GM12873 (cell line): ENCODE data around the gene GM2A.

Experiments used
- TF ChIP-seq, protein P1 (sequence below): IDR thresholded peaks from 2 replicates; pipeline ENCODE4 v1.5.1; 2012; ENCODE audit warnings: low read depth, mild to moderate bottlenecking, moderate library complexity, low read length, control low read depth; ENCODE audit not compliant: insufficient read depth; ENCODE audit errors: missing control alignments

Gene GM2A

DNA sequence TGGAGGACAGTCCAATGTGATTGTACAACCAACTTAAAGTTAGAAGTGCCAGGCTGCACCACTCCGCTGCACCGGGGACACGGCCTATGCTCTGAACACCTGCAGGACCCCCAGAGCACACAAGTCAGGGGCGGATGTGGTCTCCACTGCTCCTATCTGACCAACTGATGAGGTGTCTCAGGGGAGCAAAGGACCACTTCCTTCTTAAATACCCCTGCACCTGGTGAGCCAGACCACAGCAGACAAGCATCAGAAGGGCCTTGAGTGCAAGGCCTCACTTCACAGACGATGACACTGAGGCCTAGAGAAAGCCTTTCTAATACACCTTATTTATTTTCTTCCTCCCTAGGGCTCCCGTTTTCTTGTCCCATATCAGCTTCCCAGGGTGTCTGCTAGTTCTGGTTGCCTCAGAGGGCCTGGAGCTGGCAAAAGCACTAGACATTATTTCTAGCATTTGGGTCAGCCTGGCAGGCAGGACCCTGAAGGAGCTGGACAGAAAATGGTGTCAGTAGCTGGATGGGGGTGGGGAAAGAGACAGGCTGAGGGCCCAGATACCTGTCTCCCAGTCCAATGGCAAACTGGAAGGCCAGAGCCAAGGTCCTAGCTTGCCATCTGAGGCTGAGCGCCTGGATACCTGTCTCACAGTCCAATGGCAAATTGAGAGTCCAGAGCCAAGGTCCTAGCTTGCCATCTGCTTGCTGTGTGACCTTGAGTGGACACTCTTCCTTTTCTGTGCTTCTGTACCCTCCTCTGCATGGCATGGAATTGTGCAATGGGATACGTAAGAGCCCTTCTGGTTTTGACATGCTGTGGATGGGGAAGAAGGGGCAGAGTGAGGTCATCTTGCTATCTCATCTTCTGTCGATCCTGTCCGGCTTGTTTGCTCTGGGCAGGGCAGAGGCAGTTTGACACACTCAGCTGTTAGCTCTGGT is 38.1 kb upstream of the GM2A start:
- TF ChIP-seq, protein P1, sequence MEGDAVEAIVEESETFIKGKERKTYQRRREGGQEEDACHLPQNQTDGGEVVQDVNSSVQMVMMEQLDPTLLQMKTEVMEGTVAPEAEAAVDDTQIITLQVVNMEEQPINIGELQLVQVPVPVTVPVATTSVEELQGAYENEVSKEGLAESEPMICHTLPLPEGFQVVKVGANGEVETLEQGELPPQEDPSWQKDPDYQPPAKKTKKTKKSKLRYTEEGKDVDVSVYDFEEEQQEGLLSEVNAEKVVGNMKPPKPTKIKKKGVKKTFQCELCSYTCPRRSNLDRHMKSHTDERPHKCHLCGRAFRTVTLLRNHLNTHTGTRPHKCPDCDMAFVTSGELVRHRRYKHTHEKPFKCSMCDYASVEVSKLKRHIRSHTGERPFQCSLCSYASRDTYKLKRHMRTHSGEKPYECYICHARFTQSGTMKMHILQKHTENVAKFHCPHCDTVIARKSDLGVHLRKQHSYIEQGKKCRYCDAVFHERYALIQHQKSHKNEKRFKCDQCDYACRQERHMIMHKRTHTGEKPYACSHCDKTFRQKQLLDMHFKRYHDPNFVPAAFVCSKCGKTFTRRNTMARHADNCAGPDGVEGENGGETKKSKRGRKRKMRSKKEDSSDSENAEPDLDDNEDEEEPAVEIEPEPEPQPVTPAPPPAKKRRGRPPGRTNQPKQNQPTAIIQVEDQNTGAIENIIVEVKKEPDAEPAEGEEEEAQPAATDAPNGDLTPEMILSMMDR, result no peak

DNA sequence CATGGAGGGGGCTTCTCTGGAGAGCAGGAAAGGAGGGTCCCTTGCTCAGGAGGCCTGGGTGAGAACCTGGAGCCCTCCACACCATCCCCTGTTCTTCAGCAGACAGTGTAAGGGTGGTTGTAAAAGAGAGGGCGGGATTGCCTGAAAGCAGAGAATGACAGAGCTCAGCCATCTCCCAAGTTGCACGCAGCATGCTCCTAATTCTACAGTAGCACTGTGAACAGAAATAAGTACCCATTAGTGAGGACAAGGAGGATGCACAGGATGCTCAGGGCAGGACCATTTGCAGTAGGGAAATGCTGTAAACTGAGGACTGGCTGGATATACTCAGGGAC is 37.5 kb upstream of the GM2A start:
- TF ChIP-seq, protein P1, result no peak

DNA sequence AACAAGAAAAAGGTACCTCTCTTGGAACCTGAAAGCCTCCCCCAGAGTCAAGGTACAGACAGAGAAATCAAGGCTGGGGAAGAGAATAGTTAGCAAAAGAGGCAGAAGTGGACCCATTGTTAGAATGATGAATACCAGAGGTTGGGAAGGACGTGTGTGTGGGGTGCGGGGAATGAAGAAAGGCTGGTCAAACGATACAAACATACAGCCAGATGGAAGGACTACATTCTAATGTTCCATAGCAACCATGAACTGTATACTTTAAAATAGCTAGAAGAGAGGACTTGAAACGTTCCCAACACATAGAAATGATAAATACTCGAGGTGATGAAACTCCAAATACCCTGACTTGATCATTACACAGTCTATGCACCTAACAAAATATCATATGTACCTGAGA is 36.2 kb upstream of the GM2A start:
- TF ChIP-seq, protein P1, result no peak

DNA sequence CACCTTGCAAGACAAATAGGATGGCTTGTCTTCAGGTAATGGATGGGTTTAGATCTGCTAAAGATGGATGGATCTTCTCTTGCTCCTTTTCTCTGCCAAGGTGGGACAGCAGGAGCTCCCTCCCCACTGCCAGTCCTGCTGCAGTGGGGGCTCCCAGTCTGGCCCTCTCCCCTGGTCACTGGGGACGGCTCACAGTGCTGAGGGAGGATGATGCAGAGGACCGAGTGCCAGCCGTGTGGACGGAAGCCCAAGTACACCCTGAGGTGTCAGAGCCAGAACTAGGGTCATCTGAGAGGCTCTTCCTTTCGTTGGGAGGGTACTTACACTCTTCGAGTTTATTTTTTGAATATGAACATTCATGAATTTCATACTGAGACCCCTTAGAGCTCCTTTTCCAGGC is 34.8 kb upstream of the GM2A start:
- TF ChIP-seq, protein P1, result no peak

DNA sequence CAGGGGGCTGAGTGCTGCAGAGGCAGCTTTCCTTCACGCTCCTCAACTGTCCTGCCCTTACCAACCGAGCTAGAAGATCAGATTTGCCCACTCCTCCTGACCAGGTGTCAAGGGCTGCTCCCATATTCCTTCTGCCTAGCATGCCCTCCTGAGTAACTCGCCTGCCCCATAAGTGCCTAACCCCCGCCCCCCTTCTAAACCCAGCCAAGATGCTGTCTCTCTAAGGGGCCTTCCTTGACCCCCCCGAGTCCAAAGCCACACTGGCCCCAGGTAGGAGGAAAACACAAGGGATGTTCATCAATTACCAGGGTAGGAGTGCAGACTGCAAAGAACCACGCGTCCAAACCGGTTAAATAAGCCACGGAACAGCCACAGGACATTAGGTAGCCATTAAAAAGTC is 33.8 kb upstream of the GM2A start:
- TF ChIP-seq, protein P1, result no peak

DNA sequence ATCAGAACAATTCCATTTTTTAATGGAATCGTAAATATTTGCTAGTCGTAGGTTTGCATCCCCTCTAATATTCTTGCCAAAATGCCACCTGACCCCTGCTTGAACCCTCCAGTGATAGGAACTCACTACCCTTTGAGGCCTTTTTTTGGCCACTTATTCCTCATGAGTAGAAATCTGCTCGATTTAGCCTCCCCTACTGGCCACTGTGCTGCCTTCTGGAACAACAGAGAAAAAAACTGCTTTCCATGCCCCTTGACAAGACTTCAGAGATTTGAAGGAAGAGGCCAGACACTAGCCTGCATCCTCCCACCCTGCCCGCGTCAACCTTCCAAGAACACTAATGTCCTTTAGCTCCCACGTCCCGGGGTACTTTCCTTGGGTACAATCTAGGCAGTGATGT is 33.2 kb upstream of the GM2A start:
- TF ChIP-seq, protein P1, result peak; percentile 42

DNA sequence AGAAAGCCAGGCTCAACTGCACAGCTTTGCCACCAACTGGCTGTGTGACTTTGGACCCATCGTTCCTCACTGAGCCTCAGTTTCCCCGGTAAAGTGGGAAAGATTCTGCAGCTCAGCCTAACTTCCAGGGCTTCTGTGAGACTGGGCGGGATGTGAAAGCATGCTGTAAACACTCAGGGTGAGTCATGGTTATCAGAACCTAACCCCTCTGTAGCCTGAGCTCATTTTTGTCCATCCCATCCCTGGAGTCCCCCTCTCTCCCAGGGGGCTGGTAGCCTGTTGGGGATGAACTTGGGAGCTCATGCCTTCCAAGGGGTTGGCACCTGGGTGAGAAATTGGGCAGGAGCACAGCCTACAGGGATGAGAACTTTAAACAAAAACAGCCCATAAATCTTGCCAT is 31.4 kb upstream of the GM2A start:
- TF ChIP-seq, protein P1, result no peak
